OCI-LY1 (cell line): ENCODE measurements around the gene MRRF.

Source experiments
- H2AFZ ChIP-seq: fragments of 200-600 bp; sonication (generic), shearing (Covaris generic); 2 replicates; pipeline ENCODE4 v1.6.0; 2014; ENCODE audit warnings: antibody characterized with exemption, mild to moderate bottlenecking, low read length
- H3F3A ChIP-seq: fragments of 200-600 bp; sonication (generic), shearing (Covaris generic); 2 replicates; pipeline ENCODE4 v1.6.0; 2014; ENCODE audit warnings: mild to moderate bottlenecking, antibody characterized with exemption, low read length, moderate library complexity; ENCODE audit not compliant: insufficient read depth
- H3K27ac ChIP-seq: fragments of 200-600 bp; sonication (generic); 2 replicates; pipeline ENCODE4 v1.5.1; 2014; ENCODE audit warnings: low read length, mixed run types, mild to moderate bottlenecking, low read depth; ENCODE audit not compliant: poor library complexity, severe bottlenecking
- H3K27me3 ChIP-seq: fragments of 200-600 bp; sonication (generic); 2 replicates; pipeline ENCODE4 v1.6.0; 2014; ENCODE audit warnings: antibody characterized with exemption, mild to moderate bottlenecking, low read length, moderate library complexity; ENCODE audit not compliant: insufficient read depth
- H3K36me3 ChIP-seq: fragments of 200-600 bp; sonication (generic); 2 replicates; pipeline ENCODE4 v1.6.1; 2014; ENCODE audit warnings: mild to moderate bottlenecking, antibody characterized with exemption, low read length, moderate library complexity, mixed read lengths; ENCODE audit not compliant: insufficient read depth
- H3K4me1 ChIP-seq: fragments of 200-600 bp; sonication (generic); 2 replicates; pipeline ENCODE4 v1.5.1; 2014; ENCODE audit warnings: mild to moderate bottlenecking, low read length, moderate library complexity; ENCODE audit not compliant: insufficient read depth, severe bottlenecking
- H3K4me2 ChIP-seq: fragments of 200-600 bp; sonication (generic), shearing (Covaris generic); 2 replicates; pipeline ENCODE4 v1.6.1; 2014; ENCODE audit warnings: low read length
- H3K4me3 ChIP-seq: fragments of 200-600 bp; sonication (generic); 2 replicates; pipeline ENCODE4 v1.5.1; 2014; ENCODE audit warnings: low read length, low read depth, mild to moderate bottlenecking, mixed read lengths; ENCODE audit not compliant: poor library complexity, severe bottlenecking
- H3K79me2 ChIP-seq: fragments of 200-600 bp; shearing (Covaris generic); 2 replicates; pipeline ENCODE4 v1.6.1; 2016; ENCODE audit warnings: mixed run types, low read length, mixed read lengths; ENCODE audit not compliant: insufficient read depth
- H3K9ac ChIP-seq: fragments of 200-600 bp; sonication (generic), shearing (Covaris generic); 2 replicates; pipeline ENCODE4 v1.6.1; 2014; ENCODE audit warnings: mild to moderate bottlenecking, low read length, mixed read lengths
- H3K9me2 ChIP-seq: fragments of 200-600 bp; sonication (generic), shearing (Covaris generic); 2 replicates; pipeline ENCODE4 v1.6.1; 2014; ENCODE audit warnings: low read depth, mild to moderate bottlenecking, low read length, mixed read lengths
- H3K9me3 ChIP-seq: fragments of 200-600 bp; shearing (Covaris generic); 2 replicates; pipeline ENCODE4 v1.6.1; 2014; ENCODE audit warnings: low read length, mixed read lengths
- H4K20me1 ChIP-seq: fragments of 200-600 bp; sonication (generic), shearing (Covaris generic); 2 replicates; pipeline ENCODE4 v1.6.0; 2016; ENCODE audit warnings: mild to moderate bottlenecking, low read length; ENCODE audit not compliant: insufficient read depth
- EZH2 ChIP-seq: fragments of 200-600 bp; sonication (generic), shearing (Covaris generic); IDR thresholded peaks from 2 replicates; pipeline ENCODE4 v1.8.0; 2017; ENCODE audit warnings: borderline replicate concordance, mixed run types, mild to moderate bottlenecking, antibody characterized with exemption, low read length, moderate library complexity, mixed read lengths
- TF ChIP-seq, protein P1 (sequence below): fragments of 200-600 bp; sonication (generic), shearing (Covaris generic); IDR thresholded peaks from 2 replicates; pipeline ENCODE4 v1.5.1; 2017; ENCODE audit warnings: mild to moderate bottlenecking, antibody characterized with exemption, low read length, moderate library complexity, mixed read lengths

Gene MRRF

GRCh38 chr9:122380293-122380692 is 115.6 kb downstream of the MRRF start:
- Histone ChIP-seq H3K27me3 (peaks cover 6% of the 10 kb centered on the region), H2AFZ (no peak overlapping the region), H4K20me1 (no peaks in the 10 kb centered on the region), H3K9me2 (no peaks in the 10 kb centered on the region), H3K9me3 (peaks cover 9% of the 10 kb centered on the region), H3K4me3 (no peak overlapping the region), H3F3A (no peaks in the 10 kb centered on the region), H3K36me3 (no peaks in the 10 kb centered on the region), H3K4me2 (no peak overlapping the region), H3K4me1 (no peaks in the 10 kb centered on the region), H3K79me2 (no peaks in the 10 kb centered on the region), H3K27ac (no peak overlapping the region), H3K9ac (no peak overlapping the region)
- no peak for TF ChIP-seq EZH2
- TF ChIP-seq, protein P1, sequence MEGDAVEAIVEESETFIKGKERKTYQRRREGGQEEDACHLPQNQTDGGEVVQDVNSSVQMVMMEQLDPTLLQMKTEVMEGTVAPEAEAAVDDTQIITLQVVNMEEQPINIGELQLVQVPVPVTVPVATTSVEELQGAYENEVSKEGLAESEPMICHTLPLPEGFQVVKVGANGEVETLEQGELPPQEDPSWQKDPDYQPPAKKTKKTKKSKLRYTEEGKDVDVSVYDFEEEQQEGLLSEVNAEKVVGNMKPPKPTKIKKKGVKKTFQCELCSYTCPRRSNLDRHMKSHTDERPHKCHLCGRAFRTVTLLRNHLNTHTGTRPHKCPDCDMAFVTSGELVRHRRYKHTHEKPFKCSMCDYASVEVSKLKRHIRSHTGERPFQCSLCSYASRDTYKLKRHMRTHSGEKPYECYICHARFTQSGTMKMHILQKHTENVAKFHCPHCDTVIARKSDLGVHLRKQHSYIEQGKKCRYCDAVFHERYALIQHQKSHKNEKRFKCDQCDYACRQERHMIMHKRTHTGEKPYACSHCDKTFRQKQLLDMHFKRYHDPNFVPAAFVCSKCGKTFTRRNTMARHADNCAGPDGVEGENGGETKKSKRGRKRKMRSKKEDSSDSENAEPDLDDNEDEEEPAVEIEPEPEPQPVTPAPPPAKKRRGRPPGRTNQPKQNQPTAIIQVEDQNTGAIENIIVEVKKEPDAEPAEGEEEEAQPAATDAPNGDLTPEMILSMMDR = no peak
